ENCODE data around the gene MAPKAP1. TPM values are rescaled to one million over a fixed set of nuclear protein-coding genes. Genes with fewer than 3 reads are reported as not detected.

MAPKAP1 gene
- total and polyA plus RNA-seq, 2 experiments from 2014 or later: 66.7 to 85.6 TPM

- Histone ChIP-seq H3K27ac (peak overlapping the region; percentile 66), H3K36me3 (no peaks in the 10 kb centered on the region), H3K27me3 (no peaks in the 10 kb centered on the region), H3K9me3 (ENCODE audit: low read depth) (no peaks in the 10 kb centered on the region), H3K4me3 (no peak overlapping the region), H3K4me1 (ENCODE audit: low read depth) (peaks cover 48% of the 10 kb centered on the region)
- TF ChIP-seq, protein P1, sequence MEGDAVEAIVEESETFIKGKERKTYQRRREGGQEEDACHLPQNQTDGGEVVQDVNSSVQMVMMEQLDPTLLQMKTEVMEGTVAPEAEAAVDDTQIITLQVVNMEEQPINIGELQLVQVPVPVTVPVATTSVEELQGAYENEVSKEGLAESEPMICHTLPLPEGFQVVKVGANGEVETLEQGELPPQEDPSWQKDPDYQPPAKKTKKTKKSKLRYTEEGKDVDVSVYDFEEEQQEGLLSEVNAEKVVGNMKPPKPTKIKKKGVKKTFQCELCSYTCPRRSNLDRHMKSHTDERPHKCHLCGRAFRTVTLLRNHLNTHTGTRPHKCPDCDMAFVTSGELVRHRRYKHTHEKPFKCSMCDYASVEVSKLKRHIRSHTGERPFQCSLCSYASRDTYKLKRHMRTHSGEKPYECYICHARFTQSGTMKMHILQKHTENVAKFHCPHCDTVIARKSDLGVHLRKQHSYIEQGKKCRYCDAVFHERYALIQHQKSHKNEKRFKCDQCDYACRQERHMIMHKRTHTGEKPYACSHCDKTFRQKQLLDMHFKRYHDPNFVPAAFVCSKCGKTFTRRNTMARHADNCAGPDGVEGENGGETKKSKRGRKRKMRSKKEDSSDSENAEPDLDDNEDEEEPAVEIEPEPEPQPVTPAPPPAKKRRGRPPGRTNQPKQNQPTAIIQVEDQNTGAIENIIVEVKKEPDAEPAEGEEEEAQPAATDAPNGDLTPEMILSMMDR (IDR thresholded peaks at IDR 0.05; ENCODE audit: low read depth, low read length): no peak
- no peak for DNase-seq (ENCODE audit: low read depth in 1 of 2, low spot score in 1 of 2)
Measured at GRCh38 chr9:125514468-125514867, 192.5 kb downstream of the MAPKAP1 start.

DNA sequence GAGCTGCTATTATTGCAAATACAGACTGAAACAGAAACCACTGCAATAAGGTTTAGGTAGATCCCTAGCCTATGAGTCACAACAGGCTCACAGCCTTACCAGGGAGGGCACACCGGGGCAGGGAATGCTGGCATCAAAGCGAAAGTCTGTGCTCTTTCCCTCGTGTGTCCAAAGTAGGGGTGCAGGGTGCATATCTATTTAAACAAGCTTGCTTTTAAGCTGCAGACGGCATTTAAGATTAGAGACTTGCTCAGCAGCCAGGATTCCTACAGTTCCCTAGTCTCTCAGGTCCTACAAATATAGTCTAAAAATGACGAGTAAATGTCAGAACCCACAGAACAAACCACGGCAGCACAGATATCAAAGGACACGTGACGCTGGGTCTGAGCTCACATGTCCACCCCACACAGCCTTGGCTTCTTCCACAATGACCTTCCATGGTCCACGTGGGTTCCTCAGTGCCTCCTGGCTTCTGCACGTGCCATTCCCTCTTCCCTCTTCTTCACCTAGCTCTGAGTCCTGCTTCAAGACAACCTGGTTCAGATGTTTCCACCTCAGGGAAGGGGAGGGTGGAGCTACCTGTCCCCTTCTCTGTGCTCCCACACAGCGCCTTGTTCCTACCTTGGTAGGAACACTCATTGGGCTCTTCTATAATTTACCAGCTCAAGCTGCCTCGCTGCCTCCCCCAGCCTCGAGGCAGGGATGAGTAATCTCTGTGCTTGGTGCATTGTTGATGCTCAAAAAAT is 193.2 kb downstream of the MAPKAP1 start:
- H3K27ac ChIP-seq: peak overlapping the region; percentile 66

GRCh38 chr9:125513303-125513667 is 193.7 kb downstream of the MAPKAP1 start:
- peaks cover 56% of the 10 kb centered on the region for H3K4me1 ChIP-seq (ENCODE audit: low read depth)
- H3K27me3 ChIP-seq: no peaks in the 10 kb centered on the region
- TF ChIP-seq, protein P1 (IDR thresholded peaks at IDR 0.05; ENCODE audit: low read depth, low read length): no peak
- no peaks in the 10 kb centered on the region for H3K36me3 ChIP-seq
- H3K4me3 ChIP-seq: no peak overlapping the region
- DNase-seq (ENCODE audit: low read depth in 1 of 2, low spot score in 1 of 2): no peak
- H3K9me3 ChIP-seq (ENCODE audit: low read depth): no peaks in the 10 kb centered on the region
- no peak overlapping the region for H3K27ac ChIP-seq

More for the DNA sequence above, 193.2 kb downstream of the MAPKAP1 start:
- Histone ChIP-seq H3K4me3 (no peak overlapping the region), H3K4me1 (ENCODE audit: low read depth) (peaks cover 54% of the 10 kb centered on the region), H3K9me3 (ENCODE audit: low read depth) (no peaks in the 10 kb centered on the region), H3K36me3 (no peaks in the 10 kb centered on the region), H3K27me3 (no peaks in the 10 kb centered on the region)
- TF ChIP-seq, protein P1 (IDR thresholded peaks at IDR 0.05; ENCODE audit: low read depth, low read length): no peak
- DNase-seq (ENCODE audit: low read depth in 1 of 2, low spot score in 1 of 2): peak in 1 of 2 donors; percentile 68

DNA sequence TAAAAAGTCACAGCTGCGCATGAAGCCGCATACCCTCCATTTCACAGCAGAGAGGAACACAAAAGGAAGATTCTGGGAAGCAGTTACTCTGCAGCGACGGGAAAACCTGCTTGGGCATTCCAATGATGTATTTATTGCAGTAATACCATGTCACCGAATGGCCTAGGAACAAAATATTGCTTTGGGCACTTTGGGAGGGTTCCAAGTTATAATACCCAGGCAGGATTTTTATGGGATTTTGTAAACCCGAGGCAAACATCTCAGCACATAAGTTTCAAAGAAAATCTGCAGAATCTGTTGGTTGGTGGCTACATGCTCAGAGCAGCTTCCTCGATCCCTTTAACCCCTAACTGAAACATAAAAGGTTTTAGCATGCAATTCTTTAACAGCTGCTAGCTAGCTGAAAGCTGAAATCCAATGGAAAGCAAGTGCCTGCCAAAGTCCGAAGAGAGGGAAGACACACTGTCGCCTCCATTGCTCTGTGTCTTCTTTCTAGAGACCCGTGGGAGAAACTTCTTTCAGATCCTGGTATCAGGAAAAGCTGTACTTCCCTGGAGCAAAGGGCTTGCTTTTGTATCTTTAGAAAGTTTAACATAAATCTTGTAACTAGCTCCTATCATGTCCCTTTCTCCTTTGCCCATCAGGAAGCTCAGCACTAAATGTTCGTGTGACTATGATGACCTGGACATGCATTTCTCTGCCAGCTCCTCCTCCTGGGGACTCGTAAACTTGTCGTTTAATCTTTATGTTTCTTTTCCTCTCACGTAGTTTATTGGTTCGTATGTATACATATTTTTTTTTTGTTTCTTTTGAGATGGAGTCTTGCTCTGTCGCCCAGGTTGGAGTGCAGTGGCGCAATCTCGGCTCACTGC is 195.0 kb downstream of the MAPKAP1 start:
- Histone ChIP-seq H3K4me3 (no peak overlapping the region), H3K9me3 (ENCODE audit: low read depth) (no peaks in the 10 kb centered on the region), H3K27me3 (no peaks in the 10 kb centered on the region), H3K4me1 (ENCODE audit: low read depth) (peaks cover 66% of the 10 kb centered on the region), H3K27ac (no peak overlapping the region), H3K36me3 (no peaks in the 10 kb centered on the region)
- TF ChIP-seq, protein P1 (IDR thresholded peaks at IDR 0.05; ENCODE audit: low read depth, low read length): no peak
- DNase-seq (ENCODE audit: low read depth in 1 of 2, low spot score in 1 of 2): no peak

DNA sequence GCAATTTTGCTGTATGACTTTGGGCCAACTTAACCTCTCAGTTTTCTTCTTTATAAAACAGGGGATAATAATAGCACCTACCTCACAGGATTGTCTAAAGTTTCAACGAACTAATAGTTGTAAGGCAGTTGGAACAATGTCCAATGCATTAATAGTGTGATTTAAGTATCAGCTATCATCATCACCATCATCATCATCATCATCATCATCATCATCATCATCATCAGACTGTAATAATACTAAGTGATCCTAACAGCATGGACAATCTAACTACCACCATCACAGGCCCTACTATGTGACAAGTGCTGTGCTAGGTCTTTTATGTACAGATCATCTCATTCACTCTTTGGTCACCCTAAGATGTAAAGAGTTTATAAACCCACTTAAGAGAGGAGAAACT is 196.0 kb downstream of the MAPKAP1 start:
- DNase-seq (ENCODE audit: low read depth in 1 of 2, low spot score in 1 of 2): no peak
- Histone ChIP-seq H3K36me3 (no peaks in the 10 kb centered on the region), H3K9me3 (ENCODE audit: low read depth) (no peaks in the 10 kb centered on the region), H3K4me1 (ENCODE audit: low read depth) (peaks cover 71% of the 10 kb centered on the region), H3K4me3 (no peak overlapping the region), H3K27me3 (no peaks in the 10 kb centered on the region), H3K27ac (no peak overlapping the region)
- TF ChIP-seq, protein P1 (IDR thresholded peaks at IDR 0.05; ENCODE audit: low read depth, low read length): no peak

All from cardiac muscle cell (in vitro differentiated cells and primary cell).